ENCODE results near the gene GORASP1.

DNA sequence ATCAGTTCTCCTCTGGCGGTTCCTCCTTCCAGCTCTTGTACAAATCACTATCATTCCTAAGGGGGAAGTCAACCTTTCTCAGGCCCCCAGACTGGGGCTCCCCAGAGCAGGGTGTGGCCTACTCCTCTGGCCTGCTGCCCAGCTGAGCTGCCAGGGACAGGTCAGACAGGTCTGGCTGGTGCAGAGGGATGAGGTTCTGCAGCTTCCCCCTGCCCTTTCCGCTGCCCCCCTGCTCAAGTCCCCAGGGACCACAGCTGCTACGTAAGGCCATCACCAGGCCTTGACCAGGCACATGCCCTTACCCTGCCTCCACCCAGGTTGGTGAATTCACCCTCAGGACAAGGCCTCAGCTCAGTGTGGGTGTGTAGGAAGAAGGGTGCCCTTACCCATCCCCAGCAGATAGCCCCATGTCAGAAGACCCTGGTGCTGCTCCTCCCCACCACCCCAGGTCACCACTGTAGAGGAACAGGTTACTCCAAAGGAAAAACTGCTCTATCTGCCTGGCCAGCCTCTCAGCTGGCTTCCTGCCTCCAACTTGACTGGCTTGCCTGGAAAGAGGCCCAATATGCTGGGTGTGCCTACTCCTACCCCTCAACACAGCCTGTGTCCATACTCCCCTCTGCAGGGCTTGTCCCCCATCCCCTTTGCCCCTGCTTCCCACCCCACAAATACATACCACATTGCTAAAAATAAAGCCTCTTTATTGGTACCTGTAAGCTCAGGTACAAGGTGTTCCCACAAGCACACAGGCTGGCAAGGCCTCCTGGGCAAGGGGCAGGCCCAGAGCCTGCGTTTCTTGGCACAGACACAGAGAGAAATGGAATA lies 34.0 kb upstream of the GORASP1 start:
- TF ChIP-seq EZH2 (IDR thresholded peaks at IDR 0.05; ENCODE audit: low read depth, unreplicated experiment) (no peak), JUNB (IDR thresholded peaks at IDR 0.05; ENCODE audit: unreplicated experiment) (no peak), POLR2AphosphoS5 (IDR thresholded peaks at IDR 0.05; ENCODE audit: low read depth) (no peak), STAT1 (IDR thresholded peaks at IDR 0.05; ENCODE audit: unreplicated experiment) (no peak), EZH2phosphoT487 (IDR thresholded peaks at IDR 0.05; ENCODE audit: unreplicated experiment) (no peak), ZNF114 (CRISPR knock-in tag; IDR thresholded peaks at IDR 0.05) (no peak), CREB1 (CRISPR knock-in tag; IDR thresholded peaks at IDR 0.05; ENCODE audit: low read depth) (no peak), ZNF331 (CRISPR knock-in tag; IDR thresholded peaks at IDR 0.05; ENCODE audit: low read depth) (no peak)
- TF ChIP-seq, protein P1, sequence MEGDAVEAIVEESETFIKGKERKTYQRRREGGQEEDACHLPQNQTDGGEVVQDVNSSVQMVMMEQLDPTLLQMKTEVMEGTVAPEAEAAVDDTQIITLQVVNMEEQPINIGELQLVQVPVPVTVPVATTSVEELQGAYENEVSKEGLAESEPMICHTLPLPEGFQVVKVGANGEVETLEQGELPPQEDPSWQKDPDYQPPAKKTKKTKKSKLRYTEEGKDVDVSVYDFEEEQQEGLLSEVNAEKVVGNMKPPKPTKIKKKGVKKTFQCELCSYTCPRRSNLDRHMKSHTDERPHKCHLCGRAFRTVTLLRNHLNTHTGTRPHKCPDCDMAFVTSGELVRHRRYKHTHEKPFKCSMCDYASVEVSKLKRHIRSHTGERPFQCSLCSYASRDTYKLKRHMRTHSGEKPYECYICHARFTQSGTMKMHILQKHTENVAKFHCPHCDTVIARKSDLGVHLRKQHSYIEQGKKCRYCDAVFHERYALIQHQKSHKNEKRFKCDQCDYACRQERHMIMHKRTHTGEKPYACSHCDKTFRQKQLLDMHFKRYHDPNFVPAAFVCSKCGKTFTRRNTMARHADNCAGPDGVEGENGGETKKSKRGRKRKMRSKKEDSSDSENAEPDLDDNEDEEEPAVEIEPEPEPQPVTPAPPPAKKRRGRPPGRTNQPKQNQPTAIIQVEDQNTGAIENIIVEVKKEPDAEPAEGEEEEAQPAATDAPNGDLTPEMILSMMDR (conservative IDR thresholded peaks at IDR 0.05; ENCODE audit: low read depth in 2 of 2) = no peak
- TF ChIP-seq, protein P2, sequence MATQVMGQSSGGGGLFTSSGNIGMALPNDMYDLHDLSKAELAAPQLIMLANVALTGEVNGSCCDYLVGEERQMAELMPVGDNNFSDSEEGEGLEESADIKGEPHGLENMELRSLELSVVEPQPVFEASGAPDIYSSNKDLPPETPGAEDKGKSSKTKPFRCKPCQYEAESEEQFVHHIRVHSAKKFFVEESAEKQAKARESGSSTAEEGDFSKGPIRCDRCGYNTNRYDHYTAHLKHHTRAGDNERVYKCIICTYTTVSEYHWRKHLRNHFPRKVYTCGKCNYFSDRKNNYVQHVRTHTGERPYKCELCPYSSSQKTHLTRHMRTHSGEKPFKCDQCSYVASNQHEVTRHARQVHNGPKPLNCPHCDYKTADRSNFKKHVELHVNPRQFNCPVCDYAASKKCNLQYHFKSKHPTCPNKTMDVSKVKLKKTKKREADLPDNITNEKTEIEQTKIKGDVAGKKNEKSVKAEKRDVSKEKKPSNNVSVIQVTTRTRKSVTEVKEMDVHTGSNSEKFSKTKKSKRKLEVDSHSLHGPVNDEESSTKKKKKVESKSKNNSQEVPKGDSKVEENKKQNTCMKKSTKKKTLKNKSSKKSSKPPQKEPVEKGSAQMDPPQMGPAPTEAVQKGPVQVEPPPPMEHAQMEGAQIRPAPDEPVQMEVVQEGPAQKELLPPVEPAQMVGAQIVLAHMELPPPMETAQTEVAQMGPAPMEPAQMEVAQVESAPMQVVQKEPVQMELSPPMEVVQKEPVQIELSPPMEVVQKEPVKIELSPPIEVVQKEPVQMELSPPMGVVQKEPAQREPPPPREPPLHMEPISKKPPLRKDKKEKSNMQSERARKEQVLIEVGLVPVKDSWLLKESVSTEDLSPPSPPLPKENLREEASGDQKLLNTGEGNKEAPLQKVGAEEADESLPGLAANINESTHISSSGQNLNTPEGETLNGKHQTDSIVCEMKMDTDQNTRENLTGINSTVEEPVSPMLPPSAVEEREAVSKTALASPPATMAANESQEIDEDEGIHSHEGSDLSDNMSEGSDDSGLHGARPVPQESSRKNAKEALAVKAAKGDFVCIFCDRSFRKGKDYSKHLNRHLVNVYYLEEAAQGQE (IDR thresholded peaks at IDR 0.05; ENCODE audit: unreplicated experiment) = no peak
- TF ChIP-seq, protein P3, sequence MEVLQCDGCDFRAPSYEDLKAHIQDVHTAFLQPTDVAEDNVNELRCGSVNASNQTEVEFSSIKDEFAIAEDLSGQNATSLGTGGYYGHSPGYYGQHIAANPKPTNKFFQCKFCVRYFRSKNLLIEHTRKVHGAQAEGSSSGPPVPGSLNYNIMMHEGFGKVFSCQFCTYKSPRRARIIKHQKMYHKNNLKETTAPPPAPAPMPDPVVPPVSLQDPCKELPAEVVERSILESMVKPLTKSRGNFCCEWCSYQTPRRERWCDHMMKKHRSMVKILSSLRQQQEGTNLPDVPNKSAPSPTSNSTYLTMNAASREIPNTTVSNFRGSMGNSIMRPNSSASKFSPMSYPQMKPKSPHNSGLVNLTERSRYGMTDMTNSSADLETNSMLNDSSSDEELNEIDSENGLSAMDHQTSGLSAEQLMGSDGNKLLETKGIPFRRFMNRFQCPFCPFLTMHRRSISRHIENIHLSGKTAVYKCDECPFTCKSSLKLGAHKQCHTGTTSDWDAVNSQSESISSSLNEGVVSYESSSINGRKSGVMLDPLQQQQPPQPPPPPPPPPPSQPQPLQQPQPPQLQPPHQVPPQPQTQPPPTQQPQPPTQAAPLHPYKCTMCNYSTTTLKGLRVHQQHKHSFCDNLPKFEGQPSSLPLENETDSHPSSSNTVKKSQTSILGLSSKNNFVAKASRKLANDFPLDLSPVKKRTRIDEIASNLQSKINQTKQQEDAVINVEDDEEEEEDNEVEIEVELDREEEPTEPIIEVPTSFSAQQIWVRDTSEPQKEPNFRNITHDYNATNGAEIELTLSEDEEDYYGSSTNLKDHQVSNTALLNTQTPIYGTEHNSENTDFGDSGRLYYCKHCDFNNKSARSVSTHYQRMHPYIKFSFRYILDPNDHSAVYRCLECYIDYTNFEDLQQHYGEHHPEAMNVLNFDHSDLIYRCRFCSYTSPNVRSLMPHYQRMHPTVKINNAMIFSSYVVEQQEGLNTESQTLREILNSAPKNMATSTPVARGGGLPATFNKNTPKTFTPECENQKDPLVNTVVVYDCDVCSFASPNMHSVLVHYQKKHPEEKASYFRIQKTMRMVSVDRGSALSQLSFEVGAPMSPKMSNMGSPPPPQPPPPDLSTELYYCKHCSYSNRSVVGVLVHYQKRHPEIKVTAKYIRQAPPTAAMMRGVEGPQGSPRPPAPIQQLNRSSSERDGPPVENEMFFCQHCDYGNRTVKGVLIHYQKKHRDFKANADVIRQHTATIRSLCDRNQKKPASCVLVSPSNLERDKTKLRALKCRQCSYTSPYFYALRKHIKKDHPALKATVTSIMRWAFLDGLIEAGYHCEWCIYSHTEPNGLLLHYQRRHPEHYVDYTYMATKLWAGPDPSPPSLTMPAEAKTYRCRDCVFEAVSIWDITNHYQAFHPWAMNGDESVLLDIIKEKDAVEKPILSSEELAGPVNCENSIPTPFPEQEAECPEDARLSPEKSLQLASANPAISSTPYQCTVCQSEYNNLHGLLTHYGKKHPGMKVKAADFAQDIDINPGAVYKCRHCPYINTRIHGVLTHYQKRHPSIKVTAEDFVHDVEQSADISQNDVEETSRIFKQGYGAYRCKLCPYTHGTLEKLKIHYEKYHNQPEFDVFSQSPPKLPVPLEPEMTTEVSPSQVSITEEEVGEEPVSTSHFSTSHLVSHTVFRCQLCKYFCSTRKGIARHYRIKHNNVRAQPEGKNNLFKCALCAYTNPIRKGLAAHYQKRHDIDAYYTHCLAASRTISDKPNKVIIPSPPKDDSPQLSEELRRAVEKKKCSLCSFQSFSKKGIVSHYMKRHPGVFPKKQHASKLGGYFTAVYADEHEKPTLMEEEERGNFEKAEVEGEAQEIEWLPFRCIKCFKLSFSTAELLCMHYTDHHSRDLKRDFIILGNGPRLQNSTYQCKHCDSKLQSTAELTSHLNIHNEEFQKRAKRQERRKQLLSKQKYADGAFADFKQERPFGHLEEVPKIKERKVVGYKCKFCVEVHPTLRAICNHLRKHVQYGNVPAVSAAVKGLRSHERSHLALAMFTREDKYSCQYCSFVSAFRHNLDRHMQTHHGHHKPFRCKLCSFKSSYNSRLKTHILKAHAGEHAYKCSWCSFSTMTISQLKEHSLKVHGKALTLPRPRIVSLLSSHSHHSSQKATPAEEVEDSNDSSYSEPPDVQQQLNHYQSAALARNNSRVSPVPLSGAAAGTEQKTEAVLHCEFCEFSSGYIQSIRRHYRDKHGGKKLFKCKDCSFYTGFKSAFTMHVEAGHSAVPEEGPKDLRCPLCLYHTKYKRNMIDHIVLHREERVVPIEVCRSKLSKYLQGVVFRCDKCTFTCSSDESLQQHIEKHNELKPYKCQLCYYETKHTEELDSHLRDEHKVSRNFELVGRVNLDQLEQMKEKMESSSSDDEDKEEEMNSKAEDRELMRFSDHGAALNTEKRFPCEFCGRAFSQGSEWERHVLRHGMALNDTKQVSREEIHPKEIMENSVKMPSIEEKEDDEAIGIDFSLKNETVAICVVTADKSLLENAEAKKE (CRISPR knock-in tag; IDR thresholded peaks at IDR 0.05) = no peak
- TF ChIP-seq, protein P4, sequence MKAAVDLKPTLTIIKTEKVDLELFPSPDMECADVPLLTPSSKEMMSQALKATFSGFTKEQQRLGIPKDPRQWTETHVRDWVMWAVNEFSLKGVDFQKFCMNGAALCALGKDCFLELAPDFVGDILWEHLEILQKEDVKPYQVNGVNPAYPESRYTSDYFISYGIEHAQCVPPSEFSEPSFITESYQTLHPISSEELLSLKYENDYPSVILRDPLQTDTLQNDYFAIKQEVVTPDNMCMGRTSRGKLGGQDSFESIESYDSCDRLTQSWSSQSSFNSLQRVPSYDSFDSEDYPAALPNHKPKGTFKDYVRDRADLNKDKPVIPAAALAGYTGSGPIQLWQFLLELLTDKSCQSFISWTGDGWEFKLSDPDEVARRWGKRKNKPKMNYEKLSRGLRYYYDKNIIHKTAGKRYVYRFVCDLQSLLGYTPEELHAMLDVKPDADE (IDR thresholded peaks at IDR 0.05) = no peak
